SK-N-SH (cell line): Measurements from ENCODE around the gene ITPRIPL2. TPM values are rescaled to one million over a fixed set of nuclear protein-coding genes. Genes with fewer than 3 reads are reported as not detected.

Experiments
- CTCF ChIA-PET: fragments of 300-600, 350-600 bp; formaldehyde crosslinking; extraction: SDS; loops from one replicate; lab custom pipeline; 2021; lab: Yijun Ruan, JAX
- POLR2A ChIA-PET: fragments of 350-600 bp; sonication (Branson Sonifier 250); formaldehyde crosslinking; extraction: SDS; loops from one replicate; lab custom pipeline; 2020; ENCODE audit warnings: antibody characterized with exemption, inconsistent platforms; lab: Yijun Ruan, JAX
- DNase-seq: peaks from one replicate; pipeline ENCODE4 v3.0.0; 2012
- H2AFZ ChIP-seq: fragments of 200-600 bp; sonication (generic); 2 replicates; pipeline ENCODE4 v1.8.1; 2016; ENCODE audit warnings: antibody characterized with exemption, mild to moderate bottlenecking, low read depth
- H3F3A ChIP-seq: fragments of 200-600 bp; sonication (generic); replicated peaks from 2 replicates; pipeline ENCODE3; 2016; ENCODE audit warnings: antibody characterized with exemption, mild to moderate bottlenecking; ENCODE audit not compliant: insufficient read depth
- H3K27ac ChIP-seq, 2 experiments: fragments of 200-500 bp in 1 of 2; fragments of 200-600 bp in 1 of 2; sonication (Bioruptor generic) in 1 of 2; sonication (generic), shearing (Covaris generic) in 1 of 2; 2 replicates each; pipeline versions ENCODE4 v1.5.1 to v1.6.1; 2014 to 2016; ENCODE audit warnings: low read depth in 2 of 2, inconsistent platforms in 1 of 2, low read length in 1 of 2, mild to moderate bottlenecking in 1 of 2, mixed read lengths in 1 of 2
- H3K27me3 ChIP-seq: fragments of 200-600 bp; sonication (generic), shearing (Covaris generic); 2 replicates; pipeline ENCODE4 v1.6.1; 2016; ENCODE audit warnings: mixed run types; ENCODE audit not compliant: insufficient read depth
- H3K36me3 ChIP-seq, 2 experiments: fragments of 200-500 bp in 1 of 2; fragments of 200-600 bp in 1 of 2; sonication (Bioruptor generic) in 1 of 2; sonication (generic) in 1 of 2; replicated peaks in 1 of 2; 2 replicates each; pipeline versions ENCODE3 to v1.5.1; 2014 to 2016; ENCODE audit warnings: low read length in 1 of 2, mild to moderate bottlenecking in 1 of 2; ENCODE audit not compliant: insufficient read depth in 2 of 2, control insufficient read depth in 1 of 2
- H3K4me1 ChIP-seq, 2 experiments: fragments of 200-500 bp in 1 of 2; fragments of 200-600 bp in 1 of 2; sonication (Bioruptor generic) in 1 of 2; sonication (generic), shearing (Covaris generic) in 1 of 2; 2 replicates each; pipeline versions ENCODE4 v1.5.1 to v1.6.1; 2014 to 2016; ENCODE audit warnings: low read depth in 1 of 2, low read length in 1 of 2, mixed run types in 1 of 2; ENCODE audit not compliant: insufficient read depth in 2 of 2, control insufficient read depth in 1 of 2
- H3K4me2 ChIP-seq: fragments of 200-600 bp; sonication (generic), shearing (Covaris generic); 2 replicates; pipeline ENCODE4 v1.6.1; 2017; ENCODE audit warnings: mixed run types
- H3K4me3 ChIP-seq, 2 experiments: fragments of 200-500 bp in 1 of 2; fragments of 200-600 bp in 1 of 2; sonication (Bioruptor generic) in 1 of 2; sonication (generic), shearing (Covaris generic) in 1 of 2; 2 replicates each; pipeline versions ENCODE4 v1.5.1 to v1.8.1; 2014 to 2016; ENCODE audit warnings: low read depth in 2 of 2, inconsistent platforms in 1 of 2, low read length in 1 of 2, mild to moderate bottlenecking in 1 of 2, mixed read lengths in 1 of 2, moderate library complexity in 1 of 2
- H3K79me2 ChIP-seq: fragments of 200-600 bp; sonication (generic); 2 replicates; pipeline ENCODE4 v1.8.1; 2017; ENCODE audit warnings: mild to moderate bottlenecking; ENCODE audit not compliant: insufficient read depth
- H3K9ac ChIP-seq: fragments of 200-600 bp; sonication (generic); 2 replicates; pipeline ENCODE4 v1.6.1; 2017; ENCODE audit warnings: mixed run types
- H3K9me2 ChIP-seq: fragments of 200-600 bp; sonication (generic); 2 replicates; pipeline ENCODE4 v1.6.1; 2017; ENCODE audit warnings: mixed run types
- H3K9me3 ChIP-seq: fragments of 200-600 bp; sonication (generic); 2 replicates; pipeline ENCODE4 v1.6.1; 2017; ENCODE audit warnings: mixed run types, mild to moderate bottlenecking, moderate library complexity
- H4K20me1 ChIP-seq: fragments of 200-600 bp; sonication (generic); 2 replicates; pipeline ENCODE4 v1.6.1; 2017; ENCODE audit warnings: mild to moderate bottlenecking, mixed run types; ENCODE audit not compliant: insufficient read depth
- CTCF ChIP-seq: fragments of 200-600 bp; sonication (generic); IDR thresholded peaks from 2 replicates; pipeline ENCODE4 v1.6.1; 2017; ENCODE audit warnings: antibody characterized with exemption, mild to moderate bottlenecking, moderate library complexity
- ELF1 ChIP-seq: IDR thresholded peaks from 2 replicates; pipeline ENCODE4 v1.4.0; 2012
- EP300 ChIP-seq, 2 experiments: IDR thresholded peaks; 2 replicates each; pipeline versions ENCODE4 v1.4.0 to v1.6.1; 2012; ENCODE audit warnings: borderline replicate concordance in 1 of 2, low read depth in 1 of 2, low read length in 1 of 2
- FOSL2 ChIP-seq: IDR thresholded peaks from 2 replicates; pipeline ENCODE4 v1.4.0; 2012; ENCODE audit warnings: low read depth, mild to moderate bottlenecking, moderate library complexity, borderline replicate concordance
- FOXM1 ChIP-seq: IDR thresholded peaks from 2 replicates; pipeline ENCODE4 v1.4.0; 2012; ENCODE audit warnings: low read depth, mild to moderate bottlenecking
- GABPA ChIP-seq: IDR thresholded peaks from 2 replicates; pipeline ENCODE4 v1.4.0; 2012; ENCODE audit warnings: low read depth, mild to moderate bottlenecking
- GATA2 ChIP-seq: sonication (generic); formaldehyde crosslinking; IDR thresholded peaks from 2 replicates; pipeline ENCODE4 v1.5.0; 2020; ENCODE audit warnings: mild to moderate bottlenecking, missing genetic modification reagents
- MAX ChIP-seq: IDR thresholded peaks from 2 replicates; pipeline ENCODE4 v1.4.0; 2012; ENCODE audit warnings: low read depth
- NRF1 ChIP-seq: IDR thresholded peaks from 2 replicates; pipeline ENCODE4 v1.6.1; 2012; ENCODE audit warnings: low read depth, mild to moderate bottlenecking, low read length
- PBX3 ChIP-seq: IDR thresholded peaks from 2 replicates; pipeline ENCODE4; 2012
- RCOR1 ChIP-seq: fragments of 150-350 bp; IDR thresholded peaks from 2 replicates; pipeline ENCODE4 v1.6.1; 2017; ENCODE audit warnings: antibody characterized with exemption, low read length
- RFX5 ChIP-seq: IDR thresholded peaks from 2 replicates; pipeline ENCODE4 v1.6.1; 2012; ENCODE audit warnings: mild to moderate bottlenecking, improper control_type of control experiment, low read length
- RXRA ChIP-seq: IDR thresholded peaks from 2 replicates; pipeline ENCODE4 v1.4.0; 2012; ENCODE audit warnings: low read depth, mild to moderate bottlenecking, borderline replicate concordance
- SMC3 ChIP-seq: IDR thresholded peaks from 2 replicates; pipeline ENCODE4 v1.6.1; 2012; ENCODE audit warnings: low read depth, low read length, improper control_type of control experiment
- TAF1 ChIP-seq: IDR thresholded peaks from 2 replicates; pipeline ENCODE4 v1.6.1; 2012; ENCODE audit warnings: low read depth, mild to moderate bottlenecking, low read length, moderate library complexity, borderline replicate concordance
- TCF12 ChIP-seq: IDR thresholded peaks from 2 replicates; pipeline ENCODE4 v1.4.0; 2012
- YY1 ChIP-seq: IDR thresholded peaks from 2 replicates; pipeline ENCODE4 v1.4.0; 2012; ENCODE audit warnings: low read depth, mild to moderate bottlenecking
- WGBS: methylation state at CpG from one replicate; pipeline ENCODE4 v1.1.6; 2017; ENCODE audit warnings: low lambda C conversion rate; 5-methylcytosine and 5-hydroxymethylcytosine counted together
- polyA plus RNA-seq, 3 experiments: library from polyadenylated mRNA; depleted of rRNA; stranded (reverse); fragments of >200 nt; gene quantifications; 2 replicates each; pipeline ENCODE4 v1.2.3, GENCODE V29; 2012
- TF ChIP-seq, protein P1 (sequence below): IDR thresholded peaks from 2 replicates; pipeline ENCODE4 v1.6.1; 2012; ENCODE audit warnings: mild to moderate bottlenecking, low read depth, low read length, moderate library complexity
- TF ChIP-seq, protein P2 (sequence below): fragments of 150-350 bp; IDR thresholded peaks from 2 replicates; pipeline ENCODE4 v1.6.1; 2017; ENCODE audit warnings: antibody characterized with exemption, low read length, low read depth, borderline replicate concordance

Gene ITPRIPL2
- polyA plus RNA-seq, 1 of the 3 experiments (the other 2 are of a cell fraction), result 4.3 TPM

- DNase-seq, result no peak
- WGBS, result 92% methylated on average over 3 of the region's 3 CpGs
- Histone ChIP-seq H3K36me3 (no peaks in the 10 kb centered on the region), H3K4me3 (no peak overlapping the region), H2AFZ (no peak overlapping the region), H3K79me2 (no peaks in the 10 kb centered on the region), H4K20me1 (no peaks in the 10 kb centered on the region), H3K4me2 (no peak overlapping the region), H3K27me3 (no peaks in the 10 kb centered on the region), H3K9ac (no peak overlapping the region)
- no peak for TF ChIP-seq RCOR1
- no peak for TF ChIP-seq RXRA
- TF ChIP-seq GABPA, result no peak
- TF ChIP-seq, all 33 proteins: peak for 0
- Histone ChIP-seq H3K27ac (no peak overlapping the region), H3K9me2 (no peaks in the 10 kb centered on the region), H3K9me3 (0 out of 2 replicates have a peak, but pooled peaks cover 3% of the 10 kb centered on the region), H3K4me1 (peaks cover 0 to 40% of the 10 kb centered on the region in 2 experiments; a peak in 2 of 4 replicates), H3F3A (peaks cover 10% of the 10 kb centered on the region)
- CTCF ChIA-PET, result interaction anchor here (1.0 to 1.2 kb wide), 2 partner anchors 9 to 42 kb away, joined by 3 to 4 read pairs; no protein-coding TSS in a partner anchor
- POLR2A ChIA-PET, result no interaction called here
These were observed 13.9 kb downstream of the ITPRIPL2 start for GRCh38 chr16:19127674-19128131.

DNA sequence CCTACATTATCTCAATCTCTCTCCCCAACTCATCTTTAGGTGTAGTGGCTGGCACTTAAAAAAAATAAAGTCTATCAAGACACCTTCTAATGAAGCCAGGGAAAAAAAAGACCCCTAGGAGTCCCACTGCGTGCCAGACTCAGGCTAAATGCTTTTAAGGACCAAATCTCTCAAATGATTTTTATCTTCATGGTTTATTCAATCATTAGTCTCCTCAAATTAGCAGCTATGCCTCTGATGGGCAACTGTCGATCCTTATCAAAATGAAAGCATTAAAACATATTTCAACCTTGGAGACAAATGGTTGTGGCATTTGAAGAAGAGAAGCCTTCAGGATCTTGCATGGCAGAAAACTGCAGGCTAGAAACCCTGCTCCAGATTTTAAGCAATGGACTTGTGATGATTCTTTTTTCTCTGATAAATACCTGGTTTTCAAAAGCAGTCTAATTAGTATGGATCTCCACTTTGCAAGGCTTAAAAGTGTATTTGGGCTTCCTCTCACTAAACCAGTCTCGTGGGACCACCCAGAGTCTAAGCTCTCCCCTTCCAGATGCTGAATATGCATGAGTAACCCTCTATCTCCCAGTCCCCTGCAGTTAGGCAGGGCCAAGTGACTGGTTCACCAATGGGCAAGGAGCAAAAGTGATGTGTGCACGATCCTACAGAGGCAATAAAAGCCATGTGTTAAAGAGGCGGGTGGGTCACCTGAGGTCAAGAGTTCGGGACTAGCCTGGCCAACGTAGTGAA lies 14.9 kb downstream of the ITPRIPL2 start:
- no peaks in the 10 kb centered on the region for H3K36me3 ChIP-seq
- H3K9ac ChIP-seq, result no peak overlapping the region
- no peaks in the 10 kb centered on the region for H3K79me2 ChIP-seq
- no peaks in the 10 kb centered on the region for H3K27me3 ChIP-seq
- no peak overlapping the region for H3K27ac ChIP-seq
- DNase-seq, result no peak
- no peak overlapping the region for H3K4me2 ChIP-seq
- H2AFZ ChIP-seq, result no peak overlapping the region
- H3K4me3 ChIP-seq, result no peak overlapping the region
- H3F3A ChIP-seq, result peaks cover 10% of the 10 kb centered on the region
- ChIA-PET POLR2A (no interaction called here), CTCF (interaction anchor here (1.3 kb wide), 1 partner anchor 43 kb away, joined by 4 read pairs; no protein-coding TSS in a partner anchor)
- peaks cover 0 to 40% of the 10 kb centered on the region in 2 experiments; a peak in 2 of 4 replicates for H3K4me1 ChIP-seq
- no peak for TF ChIP-seq NRF1
- TF ChIP-seq PBX3, result 0 out of 2 replicates have a peak, but pooled peaks have one; percentile 13
- no peak for TF ChIP-seq ELF1
- TF ChIP-seq FOSL2, result no peak
- no peak for TF ChIP-seq YY1
- TF ChIP-seq, protein P1, sequence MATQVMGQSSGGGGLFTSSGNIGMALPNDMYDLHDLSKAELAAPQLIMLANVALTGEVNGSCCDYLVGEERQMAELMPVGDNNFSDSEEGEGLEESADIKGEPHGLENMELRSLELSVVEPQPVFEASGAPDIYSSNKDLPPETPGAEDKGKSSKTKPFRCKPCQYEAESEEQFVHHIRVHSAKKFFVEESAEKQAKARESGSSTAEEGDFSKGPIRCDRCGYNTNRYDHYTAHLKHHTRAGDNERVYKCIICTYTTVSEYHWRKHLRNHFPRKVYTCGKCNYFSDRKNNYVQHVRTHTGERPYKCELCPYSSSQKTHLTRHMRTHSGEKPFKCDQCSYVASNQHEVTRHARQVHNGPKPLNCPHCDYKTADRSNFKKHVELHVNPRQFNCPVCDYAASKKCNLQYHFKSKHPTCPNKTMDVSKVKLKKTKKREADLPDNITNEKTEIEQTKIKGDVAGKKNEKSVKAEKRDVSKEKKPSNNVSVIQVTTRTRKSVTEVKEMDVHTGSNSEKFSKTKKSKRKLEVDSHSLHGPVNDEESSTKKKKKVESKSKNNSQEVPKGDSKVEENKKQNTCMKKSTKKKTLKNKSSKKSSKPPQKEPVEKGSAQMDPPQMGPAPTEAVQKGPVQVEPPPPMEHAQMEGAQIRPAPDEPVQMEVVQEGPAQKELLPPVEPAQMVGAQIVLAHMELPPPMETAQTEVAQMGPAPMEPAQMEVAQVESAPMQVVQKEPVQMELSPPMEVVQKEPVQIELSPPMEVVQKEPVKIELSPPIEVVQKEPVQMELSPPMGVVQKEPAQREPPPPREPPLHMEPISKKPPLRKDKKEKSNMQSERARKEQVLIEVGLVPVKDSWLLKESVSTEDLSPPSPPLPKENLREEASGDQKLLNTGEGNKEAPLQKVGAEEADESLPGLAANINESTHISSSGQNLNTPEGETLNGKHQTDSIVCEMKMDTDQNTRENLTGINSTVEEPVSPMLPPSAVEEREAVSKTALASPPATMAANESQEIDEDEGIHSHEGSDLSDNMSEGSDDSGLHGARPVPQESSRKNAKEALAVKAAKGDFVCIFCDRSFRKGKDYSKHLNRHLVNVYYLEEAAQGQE, result no peak
- TF ChIP-seq TCF12, result no peak
- TF ChIP-seq FOXM1, result no peak
- TF ChIP-seq, protein P2, sequence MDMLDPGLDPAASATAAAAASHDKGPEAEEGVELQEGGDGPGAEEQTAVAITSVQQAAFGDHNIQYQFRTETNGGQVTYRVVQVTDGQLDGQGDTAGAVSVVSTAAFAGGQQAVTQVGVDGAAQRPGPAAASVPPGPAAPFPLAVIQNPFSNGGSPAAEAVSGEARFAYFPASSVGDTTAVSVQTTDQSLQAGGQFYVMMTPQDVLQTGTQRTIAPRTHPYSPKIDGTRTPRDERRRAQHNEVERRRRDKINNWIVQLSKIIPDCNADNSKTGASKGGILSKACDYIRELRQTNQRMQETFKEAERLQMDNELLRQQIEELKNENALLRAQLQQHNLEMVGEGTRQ, result no peak
- no peak for TF ChIP-seq CTCF
- no peak; a peak in 1 of 4 replicates for TF ChIP-seq EP300 (IDR thresholded peaks at IDR 0.05; ENCODE audit: borderline replicate concordance in 1 of 2, low read depth in 1 of 2, low read length in 1 of 2)
- TF ChIP-seq MAX, result no peak
- no peak for TF ChIP-seq TAF1
- TF ChIP-seq SMC3, result no peak
- no peak for TF ChIP-seq RFX5
- TF ChIP-seq GATA2 (CRISPR knock-in tag), result peak; percentile 49; the same call in 1 of the 2 replicates
- 0 out of 2 replicates have a peak, but pooled peaks cover 3% of the 10 kb centered on the region for H3K9me3 ChIP-seq
- H4K20me1 ChIP-seq, result no peaks in the 10 kb centered on the region
- no peaks in the 10 kb centered on the region for H3K9me2 ChIP-seq
- WGBS, result 63% methylated on average over 7 of the region's 7 CpGs
